Inflammatory macrophage treated with lipopolysaccharide for 4 hours (primary cell): Measurements from ENCODE around the gene RGS6.

Experiments
- DNase-seq: peaks from one replicate; pipeline ENCODE4 v3.0.0-alpha.2; 2020

Gene RGS6

DNA sequence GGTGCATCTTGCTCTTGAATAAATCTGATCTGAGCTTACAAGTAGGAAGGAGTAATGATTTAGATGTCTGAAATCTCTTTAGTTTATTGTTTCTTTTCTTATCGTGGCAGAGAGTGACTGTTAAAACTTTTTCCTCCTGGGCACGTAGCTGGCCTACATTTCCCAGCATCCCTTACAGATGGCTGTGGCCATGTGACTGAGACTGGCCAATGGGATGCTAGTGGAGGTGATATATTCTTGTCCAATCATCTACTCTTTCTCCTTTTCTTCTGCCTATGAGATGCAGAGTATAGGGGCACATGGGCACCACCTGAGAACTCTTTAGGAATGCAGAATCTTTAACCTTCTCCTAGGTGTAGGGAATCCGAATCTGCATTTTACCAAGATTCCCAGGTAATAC, 237.3 kb downstream of the RGS6 start:
- DNase-seq = no peak

DNA sequence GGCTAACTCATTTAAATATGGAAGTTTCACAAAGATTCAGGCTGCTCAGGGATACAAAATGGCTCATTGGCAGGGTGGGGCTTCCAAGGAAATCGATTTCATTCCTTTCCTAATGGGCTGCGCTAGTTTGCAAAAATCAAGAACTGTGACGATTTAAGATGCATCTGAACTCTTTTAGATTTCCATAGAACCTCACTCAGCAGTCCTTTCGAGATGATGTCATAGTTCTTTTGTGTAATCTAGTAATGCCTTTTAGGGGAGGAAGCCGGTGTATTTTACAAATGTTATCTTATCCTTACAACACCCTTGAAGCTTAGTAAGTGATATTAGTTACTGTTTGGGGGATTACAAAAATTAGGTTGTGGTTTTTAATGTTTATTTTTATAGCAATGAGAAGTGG, 239.8 kb downstream of the RGS6 start:
- no peak for DNase-seq

DNA sequence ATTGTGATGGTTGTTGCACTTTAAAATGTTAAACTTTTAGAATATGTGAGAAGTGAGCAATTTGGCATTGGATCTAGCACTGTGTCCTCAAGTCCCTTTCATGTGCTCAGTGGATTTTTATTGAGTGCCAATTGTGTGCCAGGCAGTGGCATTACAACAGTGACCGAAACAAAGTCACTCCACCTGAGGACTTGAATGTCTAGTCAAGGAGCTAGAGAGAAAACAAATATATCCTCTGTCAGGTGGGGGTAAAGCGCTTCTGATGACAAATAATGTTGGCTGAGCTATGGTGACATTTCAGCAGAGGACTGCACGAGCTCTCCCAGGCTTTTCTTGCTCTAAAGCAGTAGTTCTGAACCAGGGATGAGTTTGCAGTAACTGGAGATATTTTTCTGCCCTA, 240.4 kb downstream of the RGS6 start:
- no peak for DNase-seq

DNA sequence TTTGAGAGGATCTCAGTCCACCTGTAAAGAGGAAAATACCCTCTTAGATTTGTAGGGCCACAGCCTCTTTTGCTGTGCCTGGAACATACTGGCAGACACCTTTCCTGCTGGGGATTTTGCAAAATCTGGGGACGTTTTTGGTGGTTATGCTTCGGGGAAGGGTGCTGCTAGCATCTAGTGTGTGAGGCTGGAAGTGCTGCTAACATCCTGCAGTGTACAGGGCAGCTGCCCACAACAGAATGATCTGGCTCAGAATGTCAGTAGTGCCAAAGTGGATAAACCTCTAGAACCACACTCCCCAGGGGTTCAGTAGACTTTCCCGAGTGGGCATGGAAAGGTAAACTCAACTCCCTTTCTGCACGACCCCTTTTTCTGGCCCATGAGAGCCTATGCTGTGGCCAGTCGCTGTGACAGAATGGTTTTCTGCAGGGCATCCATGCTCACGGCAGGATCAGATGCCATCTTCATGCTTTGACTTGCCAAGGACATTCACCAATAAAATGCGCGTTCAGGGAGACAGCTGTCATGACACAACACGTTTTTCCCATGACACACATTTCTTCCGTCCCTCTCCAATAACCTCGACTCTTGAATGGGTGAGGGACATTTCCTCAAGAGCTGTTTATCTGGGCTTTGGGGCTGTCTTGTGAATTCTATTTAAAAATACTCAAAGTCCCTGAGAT, 240.9 kb downstream of the RGS6 start:
- DNase-seq = no peak

DNA sequence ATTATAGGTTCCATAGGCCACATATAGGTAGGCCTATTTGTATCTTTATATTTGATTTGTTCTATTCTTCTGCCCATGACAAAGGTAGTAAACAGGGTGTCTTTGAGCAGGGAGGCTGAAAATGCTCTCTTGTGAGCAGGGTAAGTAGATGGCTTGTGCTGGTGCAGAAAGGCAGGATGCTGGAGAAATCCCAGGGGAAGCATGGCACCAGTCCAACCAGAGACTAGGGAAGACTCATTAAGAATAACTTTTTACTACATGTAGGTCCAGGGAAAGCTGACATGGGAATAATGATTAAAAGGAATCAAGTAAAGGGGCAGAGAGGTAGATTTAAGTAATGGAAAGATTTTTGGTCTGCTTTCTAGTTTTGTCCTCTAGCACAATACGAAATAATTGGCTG, 245.0 kb downstream of the RGS6 start:
- DNase-seq = no peak

DNA sequence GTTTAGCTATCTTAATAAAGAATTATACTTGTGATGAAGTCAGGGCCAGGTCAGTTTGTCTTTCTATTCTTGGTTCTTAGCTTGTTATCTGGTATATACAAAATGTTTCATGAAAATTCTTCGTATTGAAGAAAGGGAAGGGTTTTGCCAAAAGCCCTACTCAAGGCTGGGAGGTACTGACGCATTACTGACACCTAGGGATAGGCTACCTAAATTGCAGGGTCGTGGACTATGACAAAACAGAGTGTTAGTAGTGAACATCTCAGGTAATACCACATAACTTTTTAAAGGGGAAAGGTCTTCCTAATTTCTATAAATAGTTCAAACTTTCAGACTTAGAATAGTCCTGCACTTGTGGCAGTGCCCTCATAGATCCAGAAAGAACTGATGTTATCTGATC, 246.3 kb downstream of the RGS6 start:
- no peak for DNase-seq

DNA sequence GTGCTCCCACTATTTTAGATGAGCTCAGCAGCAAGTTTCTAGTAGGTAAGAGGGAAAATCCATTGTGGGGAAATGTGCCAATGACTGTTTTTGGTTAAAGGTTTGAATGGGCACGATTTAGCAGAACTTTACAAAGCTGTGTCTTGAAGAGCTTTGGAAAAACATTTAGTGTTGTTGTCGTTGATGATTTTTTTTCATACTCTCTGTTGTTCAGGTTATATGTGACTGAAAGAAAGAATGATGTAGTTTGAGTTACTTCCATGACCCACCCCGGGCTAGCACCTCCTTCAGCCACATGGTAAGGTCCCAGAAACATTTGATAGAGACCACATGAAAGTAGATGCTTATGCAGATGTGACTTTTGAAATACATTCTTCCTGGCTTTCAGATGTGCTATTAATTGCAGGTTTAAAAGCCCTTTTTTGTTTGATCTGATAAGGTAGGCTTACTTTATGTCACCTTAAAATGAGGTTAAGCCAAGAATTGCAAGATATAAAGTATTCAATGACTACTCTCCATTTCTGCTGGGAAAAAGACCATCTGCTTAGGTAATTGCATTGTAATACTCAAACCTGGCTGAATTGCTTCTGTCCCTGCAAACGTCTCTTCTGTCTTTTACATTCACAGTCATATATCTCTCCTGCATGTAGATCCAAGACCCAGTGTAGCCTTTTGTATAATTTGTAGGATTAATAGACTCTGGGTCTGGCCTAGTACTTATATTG, 250.6 kb downstream of the RGS6 start:
- no peak for DNase-seq

DNA sequence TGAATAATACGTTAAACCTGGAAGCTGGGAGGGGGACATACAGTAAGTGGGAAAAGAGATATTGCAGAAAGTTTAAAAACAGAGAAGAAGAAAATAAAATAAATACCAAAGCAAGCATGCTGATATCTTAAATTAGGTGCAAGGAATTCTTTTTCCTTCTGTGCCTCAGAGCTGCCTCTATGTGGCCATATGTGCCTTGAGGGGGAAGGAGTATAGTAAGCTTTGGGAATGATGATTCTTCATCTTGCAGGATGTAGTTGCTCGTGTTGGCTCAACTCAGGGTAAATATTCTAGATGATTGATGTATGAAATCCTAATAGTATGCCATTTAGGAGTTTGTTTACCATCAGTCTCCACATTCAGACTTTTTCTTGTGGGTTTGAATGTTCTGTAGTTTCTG, 251.4 kb downstream of the RGS6 start:
- DNase-seq = no peak

DNA sequence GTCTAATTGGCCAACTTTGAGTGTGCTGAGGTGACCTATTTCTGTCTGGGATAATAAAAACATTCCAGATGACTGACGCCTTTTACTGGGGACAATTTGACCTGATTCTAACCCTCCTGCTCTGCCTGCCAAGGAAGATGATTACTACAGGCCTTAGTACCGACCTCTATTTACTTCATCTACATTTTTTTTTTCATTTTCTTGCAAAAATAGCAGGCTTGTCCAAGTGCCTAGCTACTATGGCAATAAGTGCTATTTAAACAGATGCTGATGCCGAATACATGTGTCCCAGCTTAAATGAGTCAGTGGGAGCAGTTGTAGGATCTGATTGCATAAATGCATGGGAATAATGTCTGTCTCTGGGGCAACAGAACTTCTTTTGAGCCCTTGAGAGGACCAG, 254.3 kb downstream of the RGS6 start:
- no peak for DNase-seq

DNA sequence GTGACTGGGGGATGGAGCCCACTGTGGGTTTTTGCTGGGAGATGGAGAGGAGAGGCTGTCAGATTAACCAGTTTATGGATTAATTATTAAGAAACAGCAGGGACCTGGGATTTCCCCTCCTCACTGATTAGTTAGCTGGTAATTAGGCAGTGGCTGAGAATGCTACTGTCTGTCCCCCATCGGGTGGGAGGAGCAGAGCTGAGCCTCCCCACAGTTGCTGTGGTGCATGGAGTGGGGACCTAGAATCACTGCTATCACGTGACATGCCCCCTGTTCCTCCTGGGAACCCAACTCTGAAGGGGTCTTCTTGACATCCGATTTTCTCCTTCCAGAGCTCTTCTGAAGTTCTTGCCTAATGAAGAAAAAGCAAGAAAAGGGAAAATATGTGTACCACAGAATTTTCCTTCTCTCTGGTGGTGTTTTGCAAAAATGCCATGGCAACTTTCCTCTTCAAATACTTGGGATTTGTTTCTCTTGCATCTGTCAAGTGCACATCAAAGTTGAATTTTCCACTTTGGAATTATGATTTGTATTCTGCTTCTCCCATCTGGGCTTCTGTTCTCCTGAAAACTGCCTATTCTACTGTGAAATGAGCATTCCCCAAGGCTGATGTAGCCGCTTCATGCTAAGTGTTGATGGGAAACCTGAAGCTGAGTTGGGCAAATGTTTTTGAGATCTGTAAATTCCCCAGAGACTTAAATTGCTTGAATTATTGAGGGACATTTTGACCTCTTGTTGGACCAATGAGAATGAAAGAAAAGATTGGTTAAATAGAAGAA, 264.2 kb downstream of the RGS6 start:
- no peak for DNase-seq

DNA sequence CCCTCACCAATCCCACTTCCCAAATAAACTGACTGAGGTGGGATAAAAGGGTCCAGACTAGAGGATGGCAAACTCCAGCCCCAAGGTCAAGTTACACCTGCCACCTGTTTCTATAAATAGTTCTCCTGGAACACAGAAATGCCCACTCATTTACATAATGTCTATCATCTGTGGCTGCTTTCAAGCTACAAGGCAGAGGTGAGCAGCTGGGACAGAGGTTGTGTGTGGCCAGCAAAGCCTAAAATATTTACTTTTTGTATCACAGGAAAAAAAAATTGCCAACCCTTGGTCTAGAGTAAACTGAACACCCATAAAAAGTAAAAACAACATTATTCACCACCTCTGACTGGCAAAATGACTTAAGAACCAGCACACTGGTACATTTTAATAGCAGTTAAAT, 269.4 kb downstream of the RGS6 start:
- DNase-seq = no peak

DNA sequence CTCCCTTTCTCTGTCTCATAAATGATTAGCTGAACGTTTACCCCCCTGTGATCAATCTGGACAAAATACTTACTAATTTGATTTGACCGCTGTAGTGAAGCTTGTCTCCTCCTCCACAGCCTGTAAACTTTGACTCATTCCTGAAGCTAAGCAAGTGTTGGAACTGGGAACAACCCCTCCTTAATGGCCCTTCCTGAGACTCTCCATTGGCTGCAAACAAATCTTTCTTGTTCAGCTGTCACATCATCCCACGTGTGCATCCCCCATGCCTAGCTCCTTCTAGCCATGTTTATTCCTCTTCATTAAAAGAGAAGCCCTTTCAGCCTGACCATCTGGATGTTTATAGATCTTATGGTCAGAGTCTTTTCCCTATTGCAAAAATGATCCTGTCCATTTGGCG, 281.2 kb downstream of the RGS6 start:
- no peak for DNase-seq

DNA sequence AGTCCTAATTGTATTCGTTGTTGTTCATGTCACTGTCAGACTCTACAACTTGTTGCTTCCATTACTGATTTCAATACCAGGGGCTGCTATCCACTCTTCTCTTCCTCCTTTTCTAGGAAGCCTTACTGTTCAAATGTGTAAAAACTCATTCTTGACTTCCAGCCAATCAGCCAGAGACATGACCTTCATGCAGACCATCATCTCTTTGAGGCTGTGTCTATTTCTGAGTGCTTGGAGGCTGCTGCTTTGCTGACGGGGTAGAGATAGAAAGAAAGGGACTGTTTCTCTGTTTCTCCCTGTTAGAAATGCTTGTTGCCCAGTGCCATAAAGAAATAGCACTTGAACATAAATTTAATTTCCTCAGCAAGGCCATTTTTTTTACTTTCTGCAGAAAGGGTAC, 282.9 kb downstream of the RGS6 start:
- no peak for DNase-seq

DNA sequence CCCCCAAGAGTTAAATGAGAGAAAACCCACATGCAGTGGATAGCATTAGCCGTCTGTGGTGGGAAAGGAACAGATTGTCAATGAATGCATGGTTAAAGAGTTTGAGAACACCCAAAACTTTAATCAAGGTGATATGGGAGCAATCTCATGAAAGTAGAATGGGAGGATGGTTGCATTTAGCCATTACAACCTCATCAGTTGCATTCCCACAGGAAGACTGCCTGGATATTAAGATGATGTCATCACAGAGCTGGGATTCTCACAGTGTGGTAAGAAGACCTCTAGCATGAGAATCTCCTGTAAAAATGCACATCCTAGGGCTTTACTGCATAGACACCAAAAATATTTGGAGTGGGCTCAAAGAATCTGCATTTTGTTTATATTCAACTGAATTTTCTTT, 284.9 kb downstream of the RGS6 start:
- DNase-seq = no peak

DNA sequence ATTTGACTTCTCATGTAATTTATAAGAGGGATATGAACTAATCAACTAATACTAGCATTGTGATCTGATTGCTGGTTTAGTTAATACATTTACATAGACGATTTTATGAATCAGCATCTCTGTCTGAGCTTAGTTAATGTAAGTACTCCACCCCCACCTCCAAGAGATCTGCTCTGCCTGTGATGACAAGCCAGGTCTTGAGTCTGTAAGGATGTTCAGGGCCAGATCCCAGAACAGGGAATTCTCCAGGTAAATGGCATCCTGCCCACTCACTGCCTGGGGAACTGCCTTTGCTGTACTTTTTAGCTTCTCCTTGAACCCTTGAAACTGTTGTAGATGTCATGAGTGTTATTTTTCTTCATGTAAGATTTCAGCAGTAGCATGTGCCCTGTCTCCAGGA, 289.8 kb downstream of the RGS6 start:
- no peak for DNase-seq

DNA sequence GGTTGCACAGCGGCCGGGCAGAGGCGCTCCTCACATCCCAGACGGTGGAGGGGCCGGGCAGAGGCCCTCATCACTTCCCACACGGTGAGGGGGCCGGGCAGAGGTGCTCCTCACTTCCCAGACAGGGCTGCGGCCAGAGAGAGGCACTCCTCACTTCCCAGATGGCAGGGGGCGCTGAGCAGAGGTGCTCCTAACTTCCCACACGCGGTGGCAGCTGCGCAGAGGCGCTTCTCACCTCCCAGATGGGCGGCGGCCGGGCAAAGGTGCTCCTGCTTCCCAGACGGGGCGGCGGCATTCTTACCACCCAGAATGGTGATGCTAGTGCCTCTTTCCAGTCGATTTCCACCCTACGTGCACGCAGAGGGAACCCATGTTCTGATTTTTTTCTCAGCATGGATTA, 304.4 kb downstream of the RGS6 start:
- DNase-seq = no peak

DNA sequence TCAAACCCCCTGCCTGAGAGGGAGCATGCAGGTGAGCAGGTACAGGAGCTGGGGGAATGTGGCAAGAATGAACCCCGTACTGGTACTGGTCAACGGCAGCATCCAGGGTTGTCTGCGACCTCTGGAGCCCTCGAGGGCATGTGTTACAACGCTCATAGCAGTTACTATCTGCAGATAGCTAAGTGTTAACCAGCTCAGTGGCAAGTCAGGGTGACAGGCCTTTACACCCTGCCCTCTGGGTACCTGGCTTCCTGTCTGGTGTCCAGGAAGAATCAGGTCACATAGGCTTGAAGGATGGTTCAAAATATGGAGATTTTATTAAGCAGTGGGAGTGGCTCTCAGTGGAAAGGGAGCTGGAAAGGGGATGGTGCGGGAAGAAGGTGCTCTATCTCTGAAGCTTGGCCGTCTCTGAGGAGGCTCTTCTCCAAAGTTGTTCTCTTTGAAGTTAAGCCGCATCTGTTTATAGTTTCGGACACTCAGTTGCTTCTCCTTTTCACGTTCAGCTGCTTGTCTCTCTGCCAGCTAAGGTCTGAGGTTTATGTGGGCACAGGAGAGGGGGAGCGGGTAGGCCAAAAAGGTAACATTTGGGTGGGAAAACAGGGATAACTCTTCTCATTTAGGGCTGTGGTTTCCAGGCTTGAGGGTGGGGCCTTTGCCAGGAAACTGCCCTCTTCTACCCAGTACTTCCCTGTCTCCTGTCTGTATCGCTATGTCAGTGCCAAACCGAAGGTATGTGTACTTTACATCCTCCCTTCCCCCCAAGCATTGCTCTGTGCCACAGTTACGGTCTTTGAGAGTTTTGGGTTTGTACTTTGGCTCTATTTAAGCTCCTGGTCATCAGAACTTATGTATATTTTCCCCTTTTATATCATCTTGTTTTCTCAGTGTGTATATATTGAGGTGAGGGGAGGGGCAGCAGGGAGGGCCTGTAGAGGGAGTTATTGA, 305.8 kb downstream of the RGS6 start:
- no peak for DNase-seq

DNA sequence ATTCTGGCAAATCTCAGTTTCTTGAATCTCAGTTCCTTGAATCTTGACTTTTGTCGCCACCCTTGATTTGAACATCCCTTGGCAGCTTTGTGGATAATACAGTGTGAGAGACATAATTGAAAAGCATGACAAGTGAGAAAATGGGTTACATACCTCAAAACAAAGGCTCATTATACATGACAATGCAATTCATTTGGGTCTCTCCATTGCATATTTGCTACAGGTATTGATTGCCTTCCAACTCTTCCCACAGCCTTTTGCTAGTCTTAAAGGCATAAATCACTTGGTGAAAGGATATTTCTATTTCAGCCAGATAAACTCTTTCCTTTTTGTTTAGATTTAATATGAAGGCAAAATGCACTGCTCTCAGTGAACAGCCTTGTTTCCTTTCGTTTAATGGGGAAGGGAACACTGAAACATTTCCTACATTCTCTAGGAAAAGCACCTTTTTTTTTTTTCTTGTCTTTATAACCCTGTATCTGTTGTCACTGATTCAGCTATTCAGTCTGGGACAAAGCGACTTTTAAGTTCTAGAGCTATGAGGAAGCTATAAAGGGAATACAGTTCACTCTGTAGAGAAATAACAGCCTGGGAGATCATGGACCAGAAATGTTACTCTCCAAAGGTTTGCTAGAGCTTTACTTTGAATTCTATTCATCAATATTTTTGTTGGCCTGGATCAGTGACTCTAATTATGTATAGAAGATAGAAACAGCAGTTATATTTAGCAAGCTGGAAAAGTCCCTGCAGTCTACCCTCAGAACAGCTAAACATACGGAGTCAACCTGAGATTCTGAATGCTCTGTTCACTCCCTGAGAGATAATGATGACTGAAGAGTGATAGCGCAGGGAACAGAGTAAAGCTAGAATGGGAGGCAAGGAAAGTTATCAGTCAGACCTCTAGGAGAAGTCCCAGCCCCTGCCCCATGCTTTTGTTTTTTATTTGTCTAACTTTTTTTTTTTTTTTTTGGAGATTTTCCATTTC, 311.4 kb downstream of the RGS6 start:
- no peak for DNase-seq

DNA sequence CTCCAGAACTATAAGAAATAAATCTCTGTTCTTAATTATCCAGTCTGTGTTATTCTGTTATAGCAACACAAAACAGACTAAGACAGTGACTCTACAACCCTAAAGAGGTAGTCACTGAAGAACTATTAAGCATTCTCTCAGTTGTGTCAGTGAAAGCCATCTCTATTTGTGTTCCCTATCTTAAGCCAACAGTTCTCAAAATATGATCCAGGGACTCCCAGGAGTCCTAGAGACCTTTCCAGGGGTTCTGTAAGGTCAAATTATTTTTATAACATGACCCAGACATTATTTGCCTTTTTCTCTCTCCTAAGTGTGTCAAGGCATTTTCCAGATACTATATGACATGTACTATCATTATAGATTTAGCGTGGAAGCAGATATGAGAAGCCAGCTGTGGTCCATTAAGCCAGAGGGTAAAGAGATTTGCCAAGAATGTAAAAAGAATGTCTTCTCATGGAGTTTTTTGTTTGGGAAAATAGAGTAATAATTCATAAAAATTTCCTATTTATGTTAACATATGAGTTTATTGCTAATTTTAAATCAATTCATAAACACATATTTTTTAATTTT, 315.8 kb downstream of the RGS6 start:
- no peak for DNase-seq

DNA sequence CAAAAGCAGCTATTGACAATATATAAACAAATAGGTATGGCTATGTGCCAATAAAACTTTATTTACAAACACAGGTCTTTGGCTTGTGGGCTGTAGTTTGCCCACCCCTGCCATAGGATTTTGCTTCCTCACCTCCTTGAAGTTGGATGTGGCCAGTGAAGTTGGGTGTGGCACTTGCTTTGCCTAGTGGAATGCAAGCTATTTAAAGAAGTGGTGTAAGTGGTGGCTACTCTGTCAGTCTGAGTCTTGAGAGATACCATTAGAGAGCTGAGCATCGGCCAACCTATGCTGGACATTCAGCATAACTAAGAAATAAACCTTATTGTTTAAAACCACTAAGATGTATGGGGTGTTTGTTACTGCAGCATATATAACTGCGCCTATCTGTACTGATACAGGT, 321.3 kb downstream of the RGS6 start:
- no peak for DNase-seq

DNA sequence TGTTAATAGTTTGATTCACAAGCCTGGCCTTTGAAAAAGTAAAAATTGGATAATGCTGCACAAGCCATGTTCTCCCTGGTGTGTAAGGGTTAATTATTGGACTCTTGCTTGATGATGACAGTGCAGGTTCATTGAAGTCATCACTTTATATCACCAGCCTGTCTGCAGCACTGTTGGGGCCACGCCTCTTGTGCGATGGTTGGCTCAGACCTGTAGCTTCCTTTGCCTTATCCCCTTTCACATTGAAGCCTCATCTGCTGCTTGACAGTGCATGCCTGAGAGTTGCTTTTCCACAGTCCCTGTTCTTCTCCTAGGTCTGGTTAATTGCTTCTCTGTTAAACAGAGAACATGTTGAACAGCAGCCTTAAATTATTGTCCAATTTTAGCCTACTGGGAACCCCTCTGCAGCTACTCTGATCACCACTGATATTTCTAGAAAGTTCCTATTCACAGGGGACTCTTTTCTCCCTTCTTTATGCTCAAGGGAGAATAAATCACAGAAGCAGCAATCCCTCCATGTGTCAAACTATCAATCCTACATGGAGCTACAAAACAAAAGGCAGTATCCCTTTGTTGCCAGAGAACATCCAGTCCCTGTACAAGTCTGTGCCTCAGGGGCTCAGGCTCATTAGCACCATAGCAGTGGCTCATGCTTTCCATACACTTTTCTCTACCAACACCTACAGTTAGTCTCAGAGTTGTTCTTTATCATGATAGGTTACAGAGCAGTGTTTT, 322.1 kb downstream of the RGS6 start:
- DNase-seq = no peak
